HepG2 (cell line): ENCODE measurements around the gene TRAPPC10. TPM values are rescaled to one million over a fixed set of nuclear protein-coding genes. Genes with fewer than 3 reads are reported as not detected.

Experiments
- ATAC-seq: fragments of 200-7000 bp; cut with Tn5 transposase; 3 replicates; pipeline ENCODE4 v1.9.1; 2020; ENCODE audit warnings: mild to moderate bottlenecking, moderate library complexity
- BruUV-seq: library from RNA; stranded (reverse); fragments of 400-500 nt; replicated peaks from 2 replicates; lab custom pipeline; 2021; lab: Mats Ljungman, UMichigan
- CTCF ChIA-PET: fragments of 300-600 bp; formaldehyde crosslinking; extraction: SDS; loops from one replicate; lab custom pipeline; 2021; ENCODE audit warnings: low total read pairs, inconsistent platforms, low intra/inter-chr PET ratio; lab: Yijun Ruan, JAX
- POLR2A ChIA-PET: fragments of 350-600 bp; sonication (Branson Sonifier 250); formaldehyde crosslinking; loops from one replicate; lab custom pipeline; 2020; ENCODE audit warnings: antibody characterized with exemption, inconsistent platforms; lab: Yijun Ruan, JAX
- DNase-seq: peaks from one replicate; pipeline ENCODE4 v3.0.0-alpha.2; 2015; ENCODE audit warnings: low spot score
- FAIRE-seq: peaks from 3 replicates; lab custom pipeline; 2011; peaks lifted over from hg19 to GRCh38; lab: Jason Lieb, UNC
- H2AFZ ChIP-seq: one replicate; pipeline ENCODE4 v1.6.1; 2011; ENCODE audit warnings: low read length, inconsistent platforms
- H3K27ac ChIP-seq: fragments of 300-600 bp; 3 replicates; pipeline ENCODE4 v1.8.0; 2011; ENCODE audit warnings: mixed run types, mild to moderate bottlenecking, mixed read lengths, low read length, inconsistent platforms; ENCODE audit not compliant: insufficient read depth; ENCODE audit errors: extremely low read length
- H3K27me3 ChIP-seq, 2 experiments: fragments of 200-600 bp in 1 of 2; 2 replicates in 1 of 2; 3 replicates in 1 of 2; pipeline versions ENCODE4 v1.6.0 to v1.8.0; 2011; ENCODE audit warnings: low read length in 2 of 2, mild to moderate bottlenecking in 2 of 2, moderate library complexity in 2 of 2, inconsistent platforms in 1 of 2; ENCODE audit not compliant: insufficient read depth in 2 of 2, control insufficient read depth in 1 of 2
- H3K36me3 ChIP-seq, 2 experiments: fragments of 200-600 bp in 1 of 2; replicated peaks in 1 of 2; 2 replicates in 1 of 2; 3 replicates in 1 of 2; pipeline versions ENCODE4 v1.5.1 to v1.8.0; 2011; ENCODE audit warnings: low read length in 2 of 2, inconsistent platforms in 1 of 2; ENCODE audit not compliant: insufficient read depth in 2 of 2, control insufficient read depth in 1 of 2
- H3K4me1 ChIP-seq: 2 replicates; pipeline ENCODE4 v1.5.1; 2012; ENCODE audit warnings: low read length, inconsistent platforms; ENCODE audit not compliant: insufficient read depth
- H3K4me2 ChIP-seq: 2 replicates; pipeline ENCODE4 v1.6.0; 2011; ENCODE audit warnings: low read depth, low read length, inconsistent platforms
- H3K4me3 ChIP-seq, 3 experiments: fragments of 200-600 bp in 1 of 3; sonication (generic), shearing (Covaris generic) in 1 of 3; replicated peaks in 1 of 3; 2 replicates each; pipeline ENCODE4 v1.5.1; 2011 to 2016; ENCODE audit warnings: low read length in 3 of 3, inconsistent platforms in 2 of 3, low read depth in 2 of 3, mild to moderate bottlenecking in 2 of 3, control low read depth in 1 of 3, mixed read lengths in 1 of 3; ENCODE audit not compliant: insufficient read depth in 1 of 3
- H3K79me2 ChIP-seq: one replicate; pipeline ENCODE4 v1.6.1; 2011; ENCODE audit warnings: low read length, inconsistent platforms; ENCODE audit not compliant: insufficient read depth
- H3K9ac ChIP-seq: 2 replicates; pipeline ENCODE4 v1.6.0; 2011; ENCODE audit warnings: mild to moderate bottlenecking, low read depth, low read length, inconsistent platforms; ENCODE audit not compliant: insufficient read depth
- H3K9me3 ChIP-seq: 2 replicates; pipeline ENCODE4 v1.5.1; 2012; ENCODE audit warnings: mild to moderate bottlenecking, low read length
- H4K20me1 ChIP-seq: 2 replicates; pipeline ENCODE4 v1.6.0; 2011; ENCODE audit warnings: inconsistent platforms, mild to moderate bottlenecking, low read length, moderate library complexity; ENCODE audit not compliant: insufficient read depth
- MIXL1 ChIP-seq: IDR thresholded peaks from 2 replicates; pipeline ENCODE4 v1.6.1; 2016
- SATB2 ChIP-seq: sonication (generic); formaldehyde crosslinking; IDR thresholded peaks from 2 replicates; pipeline ENCODE4 v1.5.0; 2020; ENCODE audit warnings: missing genetic modification reagents
- ZFX ChIP-seq: sonication (generic); formaldehyde crosslinking; IDR thresholded peaks from 2 replicates; pipeline ENCODE4 v1.4.0; 2020; ENCODE audit warnings: mild to moderate bottlenecking, low read depth, missing genetic modification reagents, moderate library complexity
- ZNF12 ChIP-seq: sonication (generic); formaldehyde crosslinking; IDR thresholded peaks from 2 replicates; pipeline ENCODE4 v1.5.0; 2020; ENCODE audit warnings: missing genetic modification reagents
- ZNF629 ChIP-seq: sonication (generic); formaldehyde crosslinking; conservative IDR thresholded peaks from 2 replicates; pipeline ENCODE4 v1.5.0; 2020; ENCODE audit warnings: missing genetic modification reagents
- ZNF678 ChIP-seq: sonication (generic); formaldehyde crosslinking; IDR thresholded peaks from 2 replicates; pipeline ENCODE4 v1.4.0; 2020; ENCODE audit warnings: mild to moderate bottlenecking, missing genetic modification reagents
- WGBS: methylation state at CpG from one replicate; pipeline ENCODE4 v1.1.6; 2017; ENCODE audit warnings: low lambda C conversion rate; 5-methylcytosine and 5-hydroxymethylcytosine counted together
- in situ Hi-C: cut with HindIII; loops from 2 replicates; pipeline ENCODE4 v1.10.0; 2017; ENCODE audit warnings: low pct_unique_long_range_greater_than_20kb; ENCODE audit not compliant: extremely low pct_ligation_motif_present
- intact Hi-C: fragments of 100-400 bp; cut with micrococcal nuclease; formaldehyde crosslinking; loops from one replicate; pipeline ENCODE4 v1.10.0; 2022; ENCODE audit not compliant: unreplicated experiment
- polyA plus RNA-seq, 8 experiments: library from polyadenylated mRNA; depleted of rRNA in 3 of 8; stranded (reverse) in 7 of 8; unstranded in 1 of 8; fragments of >200 nt; fragmentation: Illumina TruSeq in 4 of 8; extraction: Trizol in 4 of 8; gene quantifications; 2 replicates each; pipeline versions ENCODE4 v1.2.1 to v1.2.3, GENCODE V29; 2011 to 2016; ENCODE audit warnings: low read depth in 4 of 8, missing spikeins in 1 of 8, mixed read lengths in 1 of 8; ENCODE audit not compliant: insufficient read depth in 1 of 8
- total RNA-seq, 5 experiments: library from RNA; depleted of rRNA; stranded (reverse); fragments of >200 nt; fragmentation: Illumina TruSeq; extraction: Trizol; gene quantifications; 2 replicates each; pipeline ENCODE4 v1.2.3, GENCODE V29; 2016; ENCODE audit warnings: low read depth in 1 of 5
- TF ChIP-seq, protein P1 (sequence below): sonication (generic); formaldehyde crosslinking; IDR thresholded peaks from 2 replicates; pipeline ENCODE4 v1.5.0; 2020; ENCODE audit warnings: missing genetic modification reagents
- TF ChIP-seq, protein P2 (sequence below): IDR thresholded peaks from 2 replicates; pipeline ENCODE4 v1.6.1; 2016; ENCODE audit warnings: low read depth, control low read depth
- TF ChIP-seq, protein P3 (sequence below): IDR thresholded peaks from 2 replicates; pipeline ENCODE4 v1.6.1; 2018; ENCODE audit warnings: missing genetic modification reagents
- TF ChIP-seq, protein P4 (sequence below): sonication (generic); formaldehyde crosslinking; IDR thresholded peaks from 2 replicates; pipeline ENCODE4 v1.4.0; 2020; ENCODE audit warnings: missing genetic modification reagents, low read depth, mild to moderate bottlenecking, borderline replicate concordance
- TF ChIP-seq, protein P5 (sequence below): sonication (generic); formaldehyde crosslinking; IDR thresholded peaks from 2 replicates; pipeline ENCODE4 v1.5.1; 2020; ENCODE audit warnings: missing genetic modification reagents, mild to moderate bottlenecking, borderline replicate concordance

The TRAPPC10 gene
- total and polyA plus RNA-seq, 2 of the 13 experiments (the other 11 are each of a cell fraction or from before 2014, with no cell fraction given) = 10.6 to 16.5 TPM

DNA sequence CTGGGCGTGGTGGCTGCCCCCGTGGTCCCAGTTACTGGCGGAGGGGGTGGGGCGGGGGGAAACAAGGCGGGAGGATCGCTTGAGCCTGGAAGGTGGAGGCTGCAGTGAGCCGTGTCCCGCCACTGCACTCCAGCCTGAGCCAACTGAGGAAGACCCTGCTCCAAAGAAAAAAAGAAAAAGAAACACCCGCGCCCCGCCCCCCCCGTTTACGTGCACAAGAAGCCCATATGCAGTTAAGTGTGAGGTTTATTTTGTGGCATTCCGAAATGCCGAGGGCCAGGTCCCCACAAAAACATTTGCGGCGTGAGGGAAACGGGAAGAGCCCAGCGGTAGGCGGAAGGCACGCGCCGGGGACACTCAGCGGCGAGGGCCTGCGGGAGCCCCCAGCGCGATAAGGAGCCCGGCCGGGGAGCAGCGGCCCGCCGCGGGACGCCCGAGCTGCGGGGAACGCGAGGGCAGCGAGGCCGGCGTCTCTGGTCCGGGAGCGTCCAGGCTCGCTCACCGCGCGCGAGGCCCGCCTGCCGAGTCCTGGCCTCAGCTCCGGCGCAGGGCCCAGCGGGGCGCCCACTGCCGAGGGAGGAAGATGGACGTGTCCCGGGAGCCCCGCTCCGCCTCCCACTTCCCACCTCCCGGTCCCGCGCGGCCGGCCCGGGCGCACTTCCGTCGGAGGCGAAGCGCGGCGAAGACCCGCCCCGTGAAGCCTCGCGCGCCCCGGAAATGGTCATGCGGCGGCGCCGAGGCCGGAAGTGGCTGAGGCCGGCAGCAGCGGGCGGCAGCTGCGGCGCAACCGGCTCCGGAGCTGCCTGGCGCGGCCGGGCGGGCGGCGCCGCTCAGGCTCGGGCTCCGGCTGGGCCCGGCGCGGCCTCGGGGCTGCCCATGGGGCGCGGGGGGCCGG is at the start of gene TRAPPC10 (continued):
- TF ChIP-seq, protein P1, sequence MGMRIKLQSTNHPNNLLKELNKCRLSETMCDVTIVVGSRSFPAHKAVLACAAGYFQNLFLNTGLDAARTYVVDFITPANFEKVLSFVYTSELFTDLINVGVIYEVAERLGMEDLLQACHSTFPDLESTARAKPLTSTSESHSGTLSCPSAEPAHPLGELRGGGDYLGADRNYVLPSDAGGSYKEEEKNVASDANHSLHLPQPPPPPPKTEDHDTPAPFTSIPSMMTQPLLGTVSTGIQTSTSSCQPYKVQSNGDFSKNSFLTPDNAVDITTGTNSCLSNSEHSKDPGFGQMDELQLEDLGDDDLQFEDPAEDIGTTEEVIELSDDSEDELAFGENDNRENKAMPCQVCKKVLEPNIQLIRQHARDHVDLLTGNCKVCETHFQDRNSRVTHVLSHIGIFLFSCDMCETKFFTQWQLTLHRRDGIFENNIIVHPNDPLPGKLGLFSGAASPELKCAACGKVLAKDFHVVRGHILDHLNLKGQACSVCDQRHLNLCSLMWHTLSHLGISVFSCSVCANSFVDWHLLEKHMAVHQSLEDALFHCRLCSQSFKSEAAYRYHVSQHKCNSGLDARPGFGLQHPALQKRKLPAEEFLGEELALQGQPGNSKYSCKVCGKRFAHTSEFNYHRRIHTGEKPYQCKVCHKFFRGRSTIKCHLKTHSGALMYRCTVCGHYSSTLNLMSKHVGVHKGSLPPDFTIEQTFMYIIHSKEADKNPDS (CRISPR knock-in tag) = 0 out of 2 replicates have a peak, but pooled peaks have one; percentile 36
- peak; percentile 84 for TF ChIP-seq ZFX (CRISPR knock-in tag)

DNA sequence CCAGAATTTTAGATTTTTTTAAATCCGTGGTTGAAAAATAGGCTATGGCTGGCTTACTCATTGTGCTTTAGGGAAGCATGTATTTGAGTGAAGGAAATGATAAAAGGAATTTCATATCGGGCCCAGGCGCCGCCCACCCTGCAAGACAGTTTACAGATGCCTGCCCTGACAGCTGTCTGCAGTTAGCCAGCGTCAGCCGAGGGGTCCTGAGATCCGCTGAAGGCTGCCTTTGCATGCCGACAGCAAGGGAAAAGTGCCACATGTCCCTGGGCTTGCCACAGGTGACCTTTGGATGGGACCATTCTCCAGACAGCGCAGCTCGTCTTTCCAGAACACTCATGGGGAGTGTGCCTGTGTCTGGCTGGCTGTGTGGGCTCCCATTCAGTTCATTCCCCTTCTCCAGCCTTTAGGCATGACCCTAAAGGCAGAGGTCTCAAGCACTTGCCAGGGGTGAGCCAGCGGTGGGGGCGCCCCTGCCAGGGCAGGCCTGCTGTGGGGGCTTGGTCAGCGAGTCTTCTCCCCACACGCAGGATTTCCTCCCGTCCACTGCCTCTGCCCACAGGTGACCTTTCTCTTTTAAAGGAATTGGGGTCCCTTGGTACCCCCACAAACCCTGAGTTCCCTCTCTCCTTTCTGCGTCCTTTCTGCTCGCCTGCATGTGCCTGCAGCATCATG is 46.1 kb upstream of the TRAPPC10 start:
- H2AFZ ChIP-seq = no peak overlapping the region
- ChIA-PET CTCF (no interaction called here), POLR2A (no interaction called here)
- no peaks in the 10 kb centered on the region for H3K4me1 ChIP-seq
- no peak overlapping the region for H3K4me2 ChIP-seq
- no peaks in the 10 kb centered on the region for H3K79me2 ChIP-seq
- BruUV-seq = no TSS peak
- H3K9me3 ChIP-seq = no peaks in the 10 kb centered on the region
- H3K27ac ChIP-seq = no peak overlapping the region
- H3K36me3 ChIP-seq = peaks cover 15 to 47% of the 10 kb centered on the region in 2 experiments
- H4K20me1 ChIP-seq = no peaks in the 10 kb centered on the region
- no peak overlapping the region for H3K9ac ChIP-seq
- H3K27me3 ChIP-seq = no peaks in the 10 kb centered on the region
- DNase-seq (no peak), FAIRE-seq (no peak), ATAC-seq (no peak)
- 97% methylated on average over 15 of the region's 17 CpGs for WGBS
- intact Hi-C loops (no loop called here), in situ Hi-C loops (no loop called here)
- no peak overlapping the region for H3K4me3 ChIP-seq
- TF ChIP-seq MIXL1 (CRISPR knock-in tag) (no peak), ZNF629 (CRISPR knock-in tag) (no peak), ZNF12 (CRISPR knock-in tag) (no peak), SATB2 (CRISPR knock-in tag) (no peak), ZNF678 (CRISPR knock-in tag) (no peak)
- TF ChIP-seq, protein P2, sequence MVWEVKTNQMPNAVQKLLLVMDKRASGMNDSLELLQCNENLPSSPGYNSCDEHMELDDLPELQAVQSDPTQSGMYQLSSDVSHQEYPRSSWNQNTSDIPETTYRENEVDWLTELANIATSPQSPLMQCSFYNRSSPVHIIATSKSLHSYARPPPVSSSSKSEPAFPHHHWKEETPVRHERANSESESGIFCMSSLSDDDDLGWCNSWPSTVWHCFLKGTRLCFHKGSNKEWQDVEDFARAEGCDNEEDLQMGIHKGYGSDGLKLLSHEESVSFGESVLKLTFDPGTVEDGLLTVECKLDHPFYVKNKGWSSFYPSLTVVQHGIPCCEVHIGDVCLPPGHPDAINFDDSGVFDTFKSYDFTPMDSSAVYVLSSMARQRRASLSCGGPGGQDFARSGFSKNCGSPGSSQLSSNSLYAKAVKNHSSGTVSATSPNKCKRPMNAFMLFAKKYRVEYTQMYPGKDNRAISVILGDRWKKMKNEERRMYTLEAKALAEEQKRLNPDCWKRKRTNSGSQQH (CRISPR knock-in tag) = no peak
- TF ChIP-seq, protein P3, sequence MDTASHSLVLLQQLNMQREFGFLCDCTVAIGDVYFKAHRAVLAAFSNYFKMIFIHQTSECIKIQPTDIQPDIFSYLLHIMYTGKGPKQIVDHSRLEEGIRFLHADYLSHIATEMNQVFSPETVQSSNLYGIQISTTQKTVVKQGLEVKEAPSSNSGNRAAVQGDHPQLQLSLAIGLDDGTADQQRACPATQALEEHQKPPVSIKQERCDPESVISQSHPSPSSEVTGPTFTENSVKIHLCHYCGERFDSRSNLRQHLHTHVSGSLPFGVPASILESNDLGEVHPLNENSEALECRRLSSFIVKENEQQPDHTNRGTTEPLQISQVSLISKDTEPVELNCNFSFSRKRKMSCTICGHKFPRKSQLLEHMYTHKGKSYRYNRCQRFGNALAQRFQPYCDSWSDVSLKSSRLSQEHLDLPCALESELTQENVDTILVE (CRISPR knock-in tag) = no peak
- TF ChIP-seq, protein P4, sequence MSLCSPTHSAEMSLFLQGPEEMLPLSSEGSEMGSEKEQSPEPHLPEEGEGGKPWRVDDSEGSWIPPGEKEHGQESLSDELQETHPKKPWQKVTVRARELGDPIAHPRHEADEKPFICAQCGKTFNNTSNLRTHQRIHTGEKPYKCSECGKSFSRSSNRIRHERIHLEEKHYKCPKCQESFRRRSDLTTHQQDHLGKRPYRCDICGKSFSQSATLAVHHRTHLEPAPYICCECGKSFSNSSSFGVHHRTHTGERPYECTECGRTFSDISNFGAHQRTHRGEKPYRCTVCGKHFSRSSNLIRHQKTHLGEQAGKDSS = no peak
- TF ChIP-seq, protein P5, sequence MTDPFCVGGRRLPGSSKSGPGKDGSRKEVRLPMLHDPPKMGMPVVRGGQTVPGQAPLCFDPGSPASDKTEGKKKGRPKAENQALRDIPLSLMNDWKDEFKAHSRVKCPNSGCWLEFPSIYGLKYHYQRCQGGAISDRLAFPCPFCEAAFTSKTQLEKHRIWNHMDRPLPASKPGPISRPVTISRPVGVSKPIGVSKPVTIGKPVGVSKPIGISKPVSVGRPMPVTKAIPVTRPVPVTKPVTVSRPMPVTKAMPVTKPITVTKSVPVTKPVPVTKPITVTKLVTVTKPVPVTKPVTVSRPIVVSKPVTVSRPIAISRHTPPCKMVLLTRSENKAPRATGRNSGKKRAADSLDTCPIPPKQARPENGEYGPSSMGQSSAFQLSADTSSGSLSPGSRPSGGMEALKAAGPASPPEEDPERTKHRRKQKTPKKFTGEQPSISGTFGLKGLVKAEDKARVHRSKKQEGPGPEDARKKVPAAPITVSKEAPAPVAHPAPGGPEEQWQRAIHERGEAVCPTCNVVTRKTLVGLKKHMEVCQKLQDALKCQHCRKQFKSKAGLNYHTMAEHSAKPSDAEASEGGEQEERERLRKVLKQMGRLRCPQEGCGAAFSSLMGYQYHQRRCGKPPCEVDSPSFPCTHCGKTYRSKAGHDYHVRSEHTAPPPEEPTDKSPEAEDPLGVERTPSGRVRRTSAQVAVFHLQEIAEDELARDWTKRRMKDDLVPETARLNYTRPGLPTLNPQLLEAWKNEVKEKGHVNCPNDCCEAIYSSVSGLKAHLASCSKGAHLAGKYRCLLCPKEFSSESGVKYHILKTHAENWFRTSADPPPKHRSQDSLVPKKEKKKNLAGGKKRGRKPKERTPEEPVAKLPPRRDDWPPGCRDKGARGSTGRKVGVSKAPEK (CRISPR knock-in tag) = no peak
